Panc1 (cell line): ENCODE results near the gene SUPT3H.

ENCODE experiments used
- CTCF ChIP-seq: fragments of 450-650 bp; IDR thresholded peaks from 2 replicates; pipeline ENCODE4 v1.5.1; 2017; ENCODE audit warnings: mild to moderate bottlenecking
- POLR2AphosphoS5 ChIP-seq: IDR thresholded peaks from 2 replicates; pipeline ENCODE4 v1.6.1; 2012; ENCODE audit warnings: mild to moderate bottlenecking, low read depth, low read length, moderate library complexity
- REST ChIP-seq, 2 experiments: IDR thresholded peaks; 2 replicates each; pipeline ENCODE4 v1.6.1; 2011 to 2012; ENCODE audit warnings: low read depth in 2 of 2, control low read depth in 1 of 2, low read length in 1 of 2, mild to moderate bottlenecking in 1 of 2, moderate library complexity in 1 of 2; ENCODE audit not compliant: insufficient read depth in 1 of 2
- SIN3A ChIP-seq: IDR thresholded peaks from 2 replicates; pipeline ENCODE4 v1.6.1; 2012; ENCODE audit warnings: low read depth, mild to moderate bottlenecking, low read length, moderate library complexity, borderline replicate concordance; ENCODE audit not compliant: insufficient read depth

GRCh38 chr6:45052325-45052724, 325.4 kb downstream of the SUPT3H start:
- no peak for TF ChIP-seq CTCF
- TF ChIP-seq SIN3A, result no peak
- TF ChIP-seq POLR2AphosphoS5, result no peak
- no peak for TF ChIP-seq REST (IDR thresholded peaks at IDR 0.05; ENCODE audit: insufficient read depth in 1 of 2, low read depth in 2 of 2, low read length in 1 of 2)
